Measurements from ENCODE around the gene CCT8.

The CCT8 gene

GRCh38 chr21:29025328-29025713, 48.1 kb downstream of the CCT8 start:
- H2BK12ac ChIP-seq (ENCODE audit: low read length) = no peak overlapping the region
- H3K9me3 ChIP-seq (ENCODE audit: insufficient read depth, low read depth, low read length) = no peaks in the 10 kb centered on the region
- peak; percentile 37 to 53 for DNase-seq
- peak overlapping the region; percentile 55 for H2AFZ ChIP-seq (ENCODE audit: insufficient read depth, low read length, poor library complexity)
- no peak overlapping the region for H4K91ac ChIP-seq (ENCODE audit: low read depth, low read length)
- no peak overlapping the region for H3K27ac ChIP-seq (ENCODE audit: low read depth, low read length)
- peaks cover 0 to 3% of the 10 kb centered on the region in 2 experiments for H3K36me3 ChIP-seq (ENCODE audit: control insufficient read depth in 1 of 2, insufficient read depth in 2 of 2, low read length in 2 of 2)
- no peak overlapping the region for H2AK5ac ChIP-seq (ENCODE audit: low read length)
- H2BK120ac ChIP-seq (ENCODE audit: insufficient read depth, low read length, poor library complexity) = no peak overlapping the region
- no peak overlapping the region for H2BK5ac ChIP-seq (ENCODE audit: low read depth, low read length, poor library complexity)
- H3K18ac ChIP-seq (ENCODE audit: low read length) = no peak overlapping the region
- H3K9ac ChIP-seq (ENCODE audit: low read length) = peak overlapping the region; percentile 72
- peaks cover 10% of the 10 kb centered on the region for H3K79me1 ChIP-seq (ENCODE audit: low read length)
- H4K12ac ChIP-seq (ENCODE audit: low read depth, low read length) = peak overlapping the region; percentile 60
- peak overlapping the region; percentile 91 for H3K4ac ChIP-seq (ENCODE audit: low read depth, low read length)
- peak overlapping the region; percentile 84 for H3K4me3 ChIP-seq (ENCODE audit: low read depth, low read length)
- no peak overlapping the region for H3K23ac ChIP-seq (ENCODE audit: low read length)
- H4K8ac ChIP-seq (ENCODE audit: low read depth, low read length) = no peak overlapping the region
- no peaks in the 10 kb centered on the region for H3K27me3 ChIP-seq (ENCODE audit: insufficient read depth, low read length)
- no peak overlapping the region for H3K14ac ChIP-seq (ENCODE audit: low read length)
- H3K79me2 ChIP-seq (ENCODE audit: control insufficient read depth, insufficient read depth, low read length, poor library complexity) = peaks cover 2% of the 10 kb centered on the region
- H3K4me1 ChIP-seq (ENCODE audit: control insufficient read depth in 1 of 2, insufficient read depth in 2 of 2, low read length in 2 of 2) = peaks cover 0 to 3% of the 10 kb centered on the region in 2 experiments
- H3K4me2 ChIP-seq (ENCODE audit: low read length) = peak overlapping the region; percentile 80
- no CpG with 5 or more reads among the region's 6 CpGs for WGBS (ENCODE audit: extremely low coverage, insufficient coverage, insufficient read length)

- Histone ChIP-seq H2AK5ac (ENCODE audit: low read length) (peak within 1 kb of the TSS; percentile 95), H3K79me2 (ENCODE audit: control insufficient read depth, insufficient read depth, low read length, poor library complexity) (peaks cover 2% of the 10 kb centered on the region), H3K36me3 (ENCODE audit: control insufficient read depth in 1 of 2, insufficient read depth in 2 of 2, low read length in 2 of 2) (peaks cover 0 to 3% of the 10 kb centered on the region in 2 experiments), H3K79me1 (ENCODE audit: low read length) (peaks cover 10% of the 10 kb centered on the region), H3K4me2 (ENCODE audit: low read length) (peak within 1 kb of the TSS; percentile 80), H4K91ac (ENCODE audit: low read depth, low read length) (peak within 1 kb of the TSS; percentile 96), H3K27me3 (ENCODE audit: insufficient read depth, low read length) (no peaks in the 10 kb centered on the region), H3K9ac (ENCODE audit: low read length) (peak within 1 kb of the TSS; percentile 88), H3K18ac (ENCODE audit: low read length) (peak within 1 kb of the TSS; percentile 100), H2AFZ (ENCODE audit: insufficient read depth, low read length, poor library complexity) (peak within 1 kb of the TSS; percentile 99), H2BK5ac (ENCODE audit: low read depth, low read length, poor library complexity) (peak within 1 kb of the TSS; percentile 99), H2BK12ac (ENCODE audit: low read length) (no peak within 1 kb of the TSS), H2BK120ac (ENCODE audit: insufficient read depth, low read length, poor library complexity) (peak within 1 kb of the TSS; percentile 94), H3K14ac (ENCODE audit: low read length) (peak within 1 kb of the TSS; percentile 100), H3K4me1 (ENCODE audit: control insufficient read depth in 1 of 2, insufficient read depth in 2 of 2, low read length in 2 of 2) (peaks cover 0 to 3% of the 10 kb centered on the region in 2 experiments), H3K4ac (ENCODE audit: low read depth, low read length) (peak within 1 kb of the TSS; percentile 91), H3K23ac (ENCODE audit: low read length) (no peak within 1 kb of the TSS), H3K9me3 (ENCODE audit: insufficient read depth, low read depth, low read length) (no peaks in the 10 kb centered on the region), H4K8ac (ENCODE audit: low read depth, low read length) (peak within 1 kb of the TSS; percentile 100), H3K27ac (ENCODE audit: low read depth, low read length) (peak within 1 kb of the TSS; percentile 89), H4K12ac (ENCODE audit: low read depth, low read length) (peak within 1 kb of the TSS; percentile 90), H3K4me3 (ENCODE audit: low read depth, low read length) (peak within 1 kb of the TSS; percentile 84)
- peak; percentile 95 to 98 for DNase-seq
- no CpG with 5 or more reads among the region's 48 CpGs for whole genome bisulfite sequencing (ENCODE audit: extremely low coverage, insufficient coverage, insufficient read length)
These were observed 48.7 kb downstream of the CCT8 start, which contains the start of gene USP16 for GRCh38 chr21:29024474-29025327. Gene USP16 (plus strand): TSS chr21:29024668. CDS start chr21:29027914, 3,246 bp downstream.

- H3K23ac ChIP-seq (ENCODE audit: low read length) = no peak overlapping the region
- H3K27ac ChIP-seq (ENCODE audit: low read depth, low read length) = no peak overlapping the region
- H3K4ac ChIP-seq (ENCODE audit: low read depth, low read length) = no peak overlapping the region
- WGBS (ENCODE audit: extremely low coverage, insufficient coverage, insufficient read length) = no CpG with 5 or more reads among the region's 4 CpGs
- no peak overlapping the region for H2BK120ac ChIP-seq (ENCODE audit: insufficient read depth, low read length, poor library complexity)
- peaks cover 0 to 3% of the 10 kb centered on the region in 2 experiments for H3K4me1 ChIP-seq (ENCODE audit: control insufficient read depth in 1 of 2, insufficient read depth in 2 of 2, low read length in 2 of 2)
- no peak overlapping the region for H3K18ac ChIP-seq (ENCODE audit: low read length)
- H4K8ac ChIP-seq (ENCODE audit: low read depth, low read length) = no peak overlapping the region
- no peak overlapping the region for H3K9ac ChIP-seq (ENCODE audit: low read length)
- peaks cover 13% of the 10 kb centered on the region for H3K79me1 ChIP-seq (ENCODE audit: low read length)
- no peak overlapping the region for H3K4me2 ChIP-seq (ENCODE audit: low read length)
- H2BK12ac ChIP-seq (ENCODE audit: low read length) = no peak overlapping the region
- H3K9me3 ChIP-seq (ENCODE audit: insufficient read depth, low read depth, low read length) = no peaks in the 10 kb centered on the region
- peak; percentile 87 to 88 for DNase-seq
- no peaks in the 10 kb centered on the region for H3K27me3 ChIP-seq (ENCODE audit: insufficient read depth, low read length)
- H3K79me2 ChIP-seq (ENCODE audit: control insufficient read depth, insufficient read depth, low read length, poor library complexity) = peaks cover 4% of the 10 kb centered on the region
- H2BK5ac ChIP-seq (ENCODE audit: low read depth, low read length, poor library complexity) = no peak overlapping the region
- no peak overlapping the region for H3K14ac ChIP-seq (ENCODE audit: low read length)
- no peaks in the 10 kb centered on the region for H3K36me3 ChIP-seq (ENCODE audit: control insufficient read depth in 1 of 2, insufficient read depth in 2 of 2, low read length in 2 of 2)
- H4K12ac ChIP-seq (ENCODE audit: low read depth, low read length) = no peak overlapping the region
- H2AFZ ChIP-seq (ENCODE audit: insufficient read depth, low read length, poor library complexity) = no peak overlapping the region
- H4K91ac ChIP-seq (ENCODE audit: low read depth, low read length) = no peak overlapping the region
- H3K4me3 ChIP-seq (ENCODE audit: low read depth, low read length) = no peak overlapping the region
- H2AK5ac ChIP-seq (ENCODE audit: low read length) = no peak overlapping the region
These were observed 51.3 kb downstream of the CCT8 start for GRCh38 chr21:29022166-29022565.

GRCh38 chr21:29018540-29018939, 54.9 kb downstream of the CCT8 start:
- Histone ChIP-seq H3K36me3 (ENCODE audit: control insufficient read depth in 1 of 2, insufficient read depth in 2 of 2, low read length in 2 of 2) (no peaks in the 10 kb centered on the region), H3K9me3 (ENCODE audit: insufficient read depth, low read depth, low read length) (no peaks in the 10 kb centered on the region), H2AFZ (ENCODE audit: insufficient read depth, low read length, poor library complexity) (peak overlapping the region; percentile 96), H3K4ac (ENCODE audit: low read depth, low read length) (peak overlapping the region; percentile 97), H4K12ac (ENCODE audit: low read depth, low read length) (peak overlapping the region; percentile 98), H3K9ac (ENCODE audit: low read length) (no peak overlapping the region), H3K23ac (ENCODE audit: low read length) (no peak overlapping the region), H3K4me3 (ENCODE audit: low read depth, low read length) (peak overlapping the region; percentile 72), H3K18ac (ENCODE audit: low read length) (peak overlapping the region; percentile 99), H3K4me2 (ENCODE audit: low read length) (peak overlapping the region; percentile 51), H2BK5ac (ENCODE audit: low read depth, low read length, poor library complexity) (no peak overlapping the region), H4K8ac (ENCODE audit: low read depth, low read length) (peak overlapping the region; percentile 98), H3K14ac (ENCODE audit: low read length) (peak overlapping the region; percentile 91), H2BK12ac (ENCODE audit: low read length) (no peak overlapping the region), H3K27ac (ENCODE audit: low read depth, low read length) (no peak overlapping the region), H2BK120ac (ENCODE audit: insufficient read depth, low read length, poor library complexity) (no peak overlapping the region), H3K27me3 (ENCODE audit: insufficient read depth, low read length) (no peaks in the 10 kb centered on the region), H3K79me1 (ENCODE audit: low read length) (peaks cover 4% of the 10 kb centered on the region), H2AK5ac (ENCODE audit: low read length) (no peak overlapping the region), H3K79me2 (ENCODE audit: control insufficient read depth, insufficient read depth, low read length, poor library complexity) (peaks cover 3% of the 10 kb centered on the region), H4K91ac (ENCODE audit: low read depth, low read length) (peak overlapping the region; percentile 91), H3K4me1 (ENCODE audit: control insufficient read depth in 1 of 2, insufficient read depth in 2 of 2, low read length in 2 of 2) (no peaks in the 10 kb centered on the region)
- WGBS (ENCODE audit: extremely low coverage, insufficient coverage, insufficient read length) = 100% methylated on average over 2 of the region's 12 CpGs
- DNase-seq = peak in 1 of 2 donors; percentile 31
